KMS-11 (cell line): ENCODE data around the gene STAP2.

Experiments
- H2AFZ ChIP-seq: fragments of 200-600 bp; sonication (generic); 2 replicates; pipeline ENCODE4 v1.6.1; 2016; ENCODE audit warnings: antibody characterized with exemption, mixed run types, low read depth
- H3K27ac ChIP-seq: fragments of 200-600 bp; sonication (generic); 2 replicates; pipeline ENCODE4 v1.6.1; 2016; ENCODE audit warnings: mild to moderate bottlenecking, mixed run types
- H3K27me3 ChIP-seq: fragments of 200-600 bp; sonication (generic); 2 replicates; pipeline ENCODE4 v1.6.1; 2017; ENCODE audit warnings: mild to moderate bottlenecking, low read depth, mixed run types, moderate library complexity; ENCODE audit not compliant: insufficient read depth
- H3K36me3 ChIP-seq: fragments of 200-600 bp; sonication (generic); 2 replicates; pipeline ENCODE4 v1.6.1; 2017; ENCODE audit warnings: mild to moderate bottlenecking, mixed run types; ENCODE audit not compliant: insufficient read depth
- H3K4me1 ChIP-seq: fragments of 200-600 bp; sonication (generic); 2 replicates; pipeline ENCODE4 v1.6.1; 2016; ENCODE audit warnings: mild to moderate bottlenecking, low read depth, mixed run types; ENCODE audit not compliant: poor library complexity, severe bottlenecking
- H3K4me2 ChIP-seq: fragments of 200-600 bp; sonication (generic); 2 replicates; pipeline ENCODE4 v1.7.0; 2016; ENCODE audit warnings: mild to moderate bottlenecking, mixed run types
- H3K4me3 ChIP-seq: fragments of 200-600 bp; sonication (generic); IDR thresholded peaks from 2 replicates; pipeline ENCODE4 v1.6.1; 2017; ENCODE audit warnings: low read depth, low read length, mixed read lengths; ENCODE audit not compliant: insufficient read depth
- H3K79me2 ChIP-seq: fragments of 200-600 bp; sonication (generic); 2 replicates; pipeline ENCODE4 v1.6.1; 2016; ENCODE audit warnings: low read depth, mixed run types; ENCODE audit not compliant: insufficient read depth
- H3K9ac ChIP-seq: fragments of 200-600 bp; sonication (generic); 2 replicates; pipeline ENCODE4 v1.6.1; 2016; ENCODE audit warnings: mild to moderate bottlenecking, mixed run types
- H4K20me1 ChIP-seq: fragments of 200-600 bp; sonication (generic); 2 replicates; pipeline ENCODE4 v1.6.1; 2016; ENCODE audit warnings: mild to moderate bottlenecking, mixed run types; ENCODE audit not compliant: insufficient read depth
- TF ChIP-seq, protein P1 (sequence below): fragments of 200-600 bp; sonication (generic); conservative IDR thresholded peaks from 2 replicates; pipeline ENCODE4 v1.6.1; 2017; ENCODE audit warnings: low read depth, mild to moderate bottlenecking, antibody characterized with exemption, low read length, moderate library complexity, mixed read lengths

Gene STAP2

GRCh38 chr19:4361152-4362046, 22.8 kb upstream of the STAP2 start:
- no peak overlapping the region for H2AFZ ChIP-seq
- TF ChIP-seq, protein P1, sequence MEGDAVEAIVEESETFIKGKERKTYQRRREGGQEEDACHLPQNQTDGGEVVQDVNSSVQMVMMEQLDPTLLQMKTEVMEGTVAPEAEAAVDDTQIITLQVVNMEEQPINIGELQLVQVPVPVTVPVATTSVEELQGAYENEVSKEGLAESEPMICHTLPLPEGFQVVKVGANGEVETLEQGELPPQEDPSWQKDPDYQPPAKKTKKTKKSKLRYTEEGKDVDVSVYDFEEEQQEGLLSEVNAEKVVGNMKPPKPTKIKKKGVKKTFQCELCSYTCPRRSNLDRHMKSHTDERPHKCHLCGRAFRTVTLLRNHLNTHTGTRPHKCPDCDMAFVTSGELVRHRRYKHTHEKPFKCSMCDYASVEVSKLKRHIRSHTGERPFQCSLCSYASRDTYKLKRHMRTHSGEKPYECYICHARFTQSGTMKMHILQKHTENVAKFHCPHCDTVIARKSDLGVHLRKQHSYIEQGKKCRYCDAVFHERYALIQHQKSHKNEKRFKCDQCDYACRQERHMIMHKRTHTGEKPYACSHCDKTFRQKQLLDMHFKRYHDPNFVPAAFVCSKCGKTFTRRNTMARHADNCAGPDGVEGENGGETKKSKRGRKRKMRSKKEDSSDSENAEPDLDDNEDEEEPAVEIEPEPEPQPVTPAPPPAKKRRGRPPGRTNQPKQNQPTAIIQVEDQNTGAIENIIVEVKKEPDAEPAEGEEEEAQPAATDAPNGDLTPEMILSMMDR: no peak
- H3K4me1 ChIP-seq: no peaks in the 10 kb centered on the region
- H3K9ac ChIP-seq: no peak overlapping the region
- no peaks in the 10 kb centered on the region for H3K36me3 ChIP-seq
- no peak overlapping the region for H3K4me2 ChIP-seq
- H3K27ac ChIP-seq: no peak overlapping the region
- no peaks in the 10 kb centered on the region for H4K20me1 ChIP-seq
- H3K4me3 ChIP-seq: no peak overlapping the region
- H3K27me3 ChIP-seq: no peaks in the 10 kb centered on the region
- H3K79me2 ChIP-seq: no peaks in the 10 kb centered on the region

- Histone ChIP-seq H3K27me3 (no peaks in the 10 kb centered on the region), H3K4me1 (no peaks in the 10 kb centered on the region), H3K4me2 (no peak overlapping the region), H3K4me3 (no peak overlapping the region), H2AFZ (no peak overlapping the region), H3K27ac (no peak overlapping the region), H4K20me1 (no peaks in the 10 kb centered on the region), H3K79me2 (no peaks in the 10 kb centered on the region), H3K36me3 (no peaks in the 10 kb centered on the region), H3K9ac (no peak overlapping the region)
- TF ChIP-seq, protein P1: no peak
Observed at GRCh38 chr19:4360641-4361151, 22.1 kb upstream of the STAP2 start.

DNA sequence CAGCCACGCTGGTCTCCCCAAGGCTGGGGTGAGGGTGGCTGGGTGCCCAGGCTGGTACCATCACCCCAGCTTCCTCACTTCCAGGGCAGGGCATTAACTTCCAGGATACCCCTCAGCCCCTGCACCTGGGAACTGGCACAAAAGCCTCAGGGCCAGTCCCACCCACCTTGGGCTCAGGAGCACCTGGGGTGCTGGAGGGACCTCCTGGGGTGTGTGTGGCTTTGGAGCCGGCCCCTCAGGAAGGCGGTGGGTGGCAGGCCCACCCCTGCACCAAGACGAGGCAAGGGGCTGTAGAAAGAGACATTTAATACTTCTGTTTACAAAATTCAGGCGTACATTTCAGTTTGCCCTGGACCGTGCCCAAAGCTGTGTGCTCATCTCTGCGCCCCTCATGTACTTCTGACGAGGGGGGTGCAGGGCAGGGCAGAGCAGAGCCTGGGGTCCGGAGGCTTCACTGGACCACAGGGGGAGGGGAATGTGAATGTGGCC, 21.5 kb upstream of the STAP2 start:
- no peak overlapping the region for H3K4me2 ChIP-seq
- no peaks in the 10 kb centered on the region for H3K27me3 ChIP-seq
- H3K4me3 ChIP-seq: no peak overlapping the region
- H4K20me1 ChIP-seq: no peaks in the 10 kb centered on the region
- no peak overlapping the region for H2AFZ ChIP-seq
- no peaks in the 10 kb centered on the region for H3K36me3 ChIP-seq
- no peak overlapping the region for H3K9ac ChIP-seq
- no peaks in the 10 kb centered on the region for H3K4me1 ChIP-seq
- no peak overlapping the region for H3K27ac ChIP-seq
- no peaks in the 10 kb centered on the region for H3K79me2 ChIP-seq
- TF ChIP-seq, protein P1: no peak

DNA sequence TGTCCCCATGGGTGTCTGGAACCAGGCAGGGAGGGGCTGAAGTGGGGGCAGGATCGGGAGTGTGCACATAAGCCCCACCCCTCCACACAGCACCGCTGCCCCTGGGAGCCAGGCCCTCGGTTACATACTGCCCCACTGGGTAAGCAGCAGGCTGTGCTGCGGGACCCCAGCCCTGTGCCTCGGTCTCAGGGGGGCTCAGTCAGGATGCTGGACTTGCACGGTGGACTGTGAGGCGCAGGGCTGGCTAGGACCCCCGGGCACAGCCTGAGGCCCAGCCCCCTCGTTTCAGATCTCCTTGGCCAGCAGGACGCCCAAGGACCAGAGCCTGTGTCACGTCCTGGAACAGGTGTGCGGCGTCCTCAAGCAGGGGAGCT, 21.0 kb upstream of the STAP2 start:
- H3K4me2 ChIP-seq: no peak overlapping the region
- H3K9ac ChIP-seq: no peak overlapping the region
- no peaks in the 10 kb centered on the region for H3K27me3 ChIP-seq
- TF ChIP-seq, protein P1: no peak
- H3K27ac ChIP-seq: no peak overlapping the region
- no peak overlapping the region for H3K4me3 ChIP-seq
- H3K79me2 ChIP-seq: no peaks in the 10 kb centered on the region
- H3K4me1 ChIP-seq: no peaks in the 10 kb centered on the region
- no peaks in the 10 kb centered on the region for H3K36me3 ChIP-seq
- H2AFZ ChIP-seq: no peak overlapping the region
- no peaks in the 10 kb centered on the region for H4K20me1 ChIP-seq
